Upper lobe of right lung (tissue), 1 donor: Measurements from ENCODE around the gene TNKS2. TPM values are rescaled to one million over a fixed set of nuclear protein-coding genes. Genes with fewer than 3 reads are reported as not detected.
A peak's percentile ranks its signal among the peaks of the same experiment; 100 is the strongest.

ENCODE experiments used
- ATAC-seq: fragments of 200-7000 bp; cut with Tn5 transposase; one replicate; pipeline ENCODE4 v1.9.1; 2020; ENCODE audit warnings: mild to moderate bottlenecking, moderate library complexity
- DNase-seq: peaks from one replicate; pipeline ENCODE4 v3.0.0-alpha.2; 2020
- H3K27ac ChIP-seq: fragments of 200-600 bp; one replicate; pipeline ENCODE4 v1.8.0; 2022
- H3K27me3 ChIP-seq: fragments of 200-600 bp; one replicate; pipeline ENCODE4 v1.8.0; 2022; ENCODE audit warnings: mild to moderate bottlenecking
- H3K36me3 ChIP-seq: fragments of 200-600 bp; one replicate; pipeline ENCODE4 v1.8.0; 2022
- H3K4me1 ChIP-seq: fragments of 200-600 bp; one replicate; pipeline ENCODE4 v1.8.0; 2022
- H3K4me3 ChIP-seq: fragments of 200-600 bp; one replicate; pipeline ENCODE4 v1.8.0; 2022; ENCODE audit warnings: mild to moderate bottlenecking
- H3K9me3 ChIP-seq: fragments of 200-600 bp; one replicate; pipeline ENCODE4 v1.8.0; 2022
- intact Hi-C: fragments of 100-400 bp; cut with DNase I; formaldehyde crosslinking; loops from one replicate; pipeline ENCODE4 v1.11.0; 2022
- total RNA-seq: library from RNA; stranded (reverse); fragmentation: NEBNext Ultra II Directional; extraction: Animal tissue kit (Norgen Biotek cat#: 25700); gene quantifications from one replicate; pipeline ENCODE4 v1.2.1, GENCODE V29; 2021
- TF ChIP-seq, protein P1 (sequence below): fragments of 200-600 bp; IDR thresholded peaks from one replicate; pipeline ENCODE4 v1.8.0; 2022; ENCODE audit warnings: antibody characterized with exemption
- donor health status: DM: no; HTN: yes; CAD: no; lungs with severe emphysema.

The TNKS2 gene
- total RNA-seq, 1 donor from 2014 or later, result 40.5 TPM

DNA sequence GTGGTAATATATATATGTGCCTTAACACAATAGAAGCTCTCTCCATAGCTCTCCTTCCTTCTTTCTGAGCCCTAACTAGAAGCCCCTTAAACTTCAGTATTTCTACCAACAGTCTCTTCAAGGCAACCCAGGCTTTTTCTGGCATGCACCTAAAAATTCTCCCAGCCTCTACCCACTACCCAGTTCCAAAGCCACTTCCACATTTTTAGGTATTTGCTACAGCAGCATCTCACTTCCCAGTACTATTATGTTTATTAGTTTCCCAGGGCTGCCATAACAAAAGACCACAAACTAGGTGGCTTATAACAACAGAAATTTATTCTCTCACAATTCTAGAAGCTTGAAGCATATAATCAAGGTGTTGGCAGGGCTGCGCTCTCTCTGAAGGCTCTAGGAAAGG, 15.7 kb upstream of the TNKS2 start:
- no peaks in the 10 kb centered on the region for H3K27me3 ChIP-seq
- no peaks in the 10 kb centered on the region for H3K4me1 ChIP-seq
- no peaks in the 10 kb centered on the region for H3K9me3 ChIP-seq
- intact Hi-C loops, result no loop called here
- no peak overlapping the region for H3K4me3 ChIP-seq
- no peak for ATAC-seq
- no peak overlapping the region for H3K27ac ChIP-seq
- TF ChIP-seq, protein P1, sequence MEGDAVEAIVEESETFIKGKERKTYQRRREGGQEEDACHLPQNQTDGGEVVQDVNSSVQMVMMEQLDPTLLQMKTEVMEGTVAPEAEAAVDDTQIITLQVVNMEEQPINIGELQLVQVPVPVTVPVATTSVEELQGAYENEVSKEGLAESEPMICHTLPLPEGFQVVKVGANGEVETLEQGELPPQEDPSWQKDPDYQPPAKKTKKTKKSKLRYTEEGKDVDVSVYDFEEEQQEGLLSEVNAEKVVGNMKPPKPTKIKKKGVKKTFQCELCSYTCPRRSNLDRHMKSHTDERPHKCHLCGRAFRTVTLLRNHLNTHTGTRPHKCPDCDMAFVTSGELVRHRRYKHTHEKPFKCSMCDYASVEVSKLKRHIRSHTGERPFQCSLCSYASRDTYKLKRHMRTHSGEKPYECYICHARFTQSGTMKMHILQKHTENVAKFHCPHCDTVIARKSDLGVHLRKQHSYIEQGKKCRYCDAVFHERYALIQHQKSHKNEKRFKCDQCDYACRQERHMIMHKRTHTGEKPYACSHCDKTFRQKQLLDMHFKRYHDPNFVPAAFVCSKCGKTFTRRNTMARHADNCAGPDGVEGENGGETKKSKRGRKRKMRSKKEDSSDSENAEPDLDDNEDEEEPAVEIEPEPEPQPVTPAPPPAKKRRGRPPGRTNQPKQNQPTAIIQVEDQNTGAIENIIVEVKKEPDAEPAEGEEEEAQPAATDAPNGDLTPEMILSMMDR, result no peak
- H3K36me3 ChIP-seq, result no peaks in the 10 kb centered on the region
- no peak for DNase-seq

DNA sequence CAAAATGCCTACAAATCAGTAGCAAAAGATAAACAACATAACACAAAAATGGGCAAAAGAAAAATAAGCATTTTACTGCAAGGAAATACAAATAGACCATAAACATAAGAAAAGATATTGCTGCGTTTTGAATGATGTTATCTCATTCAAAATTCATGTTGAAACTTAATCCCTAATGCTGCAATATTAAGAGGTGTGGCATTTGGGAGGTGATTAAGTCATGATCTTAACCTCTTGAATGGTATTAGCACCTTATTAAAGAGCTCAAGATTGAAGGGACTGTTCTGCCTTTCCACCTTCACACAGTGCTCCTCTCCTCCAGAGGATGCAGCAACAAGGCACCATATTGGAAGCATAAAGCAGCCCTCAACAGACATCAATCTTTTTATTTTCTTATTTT, 12.4 kb upstream of the TNKS2 start:
- H3K4me1 ChIP-seq, result no peaks in the 10 kb centered on the region
- H3K4me3 ChIP-seq, result no peak overlapping the region
- no peaks in the 10 kb centered on the region for H3K36me3 ChIP-seq
- H3K9me3 ChIP-seq, result no peaks in the 10 kb centered on the region
- ATAC-seq (no peak), DNase-seq (no peak)
- intact Hi-C loops, result no loop called here
- TF ChIP-seq, protein P1, result no peak
- no peak overlapping the region for H3K27ac ChIP-seq
- no peaks in the 10 kb centered on the region for H3K27me3 ChIP-seq

DNA sequence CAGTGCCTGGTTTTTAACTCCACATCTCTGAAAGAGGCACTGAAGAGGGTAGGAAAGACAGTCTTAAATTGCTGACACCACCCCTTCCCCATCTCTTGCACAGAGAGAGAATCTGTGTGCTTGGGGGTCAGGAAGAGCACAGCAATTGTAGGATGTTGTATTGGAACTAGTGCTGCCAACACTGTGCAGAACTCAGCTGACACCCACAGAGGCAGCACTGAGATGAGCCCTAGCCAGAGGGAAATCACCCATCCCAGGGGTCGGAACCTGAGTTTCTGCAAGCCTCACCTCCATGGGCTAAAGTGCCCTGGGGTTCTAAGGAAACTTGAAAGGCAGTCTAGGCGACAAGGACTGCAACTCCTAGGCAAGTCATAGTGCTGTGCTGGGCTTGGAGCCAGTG, 11.0 kb upstream of the TNKS2 start:
- Histone ChIP-seq H3K27ac (no peak overlapping the region), H3K27me3 (no peaks in the 10 kb centered on the region), H3K4me1 (no peaks in the 10 kb centered on the region), H3K9me3 (no peaks in the 10 kb centered on the region), H3K4me3 (no peak overlapping the region), H3K36me3 (no peaks in the 10 kb centered on the region)
- intact Hi-C loops, result no loop called here
- TF ChIP-seq, protein P1, result no peak
- DNase-seq (no peak), ATAC-seq (no peak)

DNA sequence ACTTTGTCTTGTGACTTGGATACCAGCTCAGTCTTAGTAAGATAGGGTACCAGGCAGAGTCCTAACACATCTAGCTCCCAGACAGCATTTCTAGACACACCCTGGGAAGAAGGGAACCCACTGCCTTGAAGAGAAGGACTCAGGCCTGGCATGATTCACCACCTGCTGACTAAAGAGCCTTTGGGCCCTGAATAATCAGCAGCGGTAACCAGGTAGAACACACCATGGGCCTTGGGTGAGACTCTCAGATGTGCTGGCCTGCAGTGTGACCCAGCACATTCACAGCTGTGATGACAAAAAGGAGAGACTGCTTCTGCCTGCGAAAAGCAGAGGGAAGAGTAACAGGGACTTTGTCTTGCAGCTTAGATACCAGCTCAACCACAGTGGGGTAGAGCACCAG, 10.4 kb upstream of the TNKS2 start:
- ATAC-seq, result no peak
- Histone ChIP-seq H3K27ac (no peak overlapping the region), H3K9me3 (no peaks in the 10 kb centered on the region), H3K4me1 (no peaks in the 10 kb centered on the region), H3K27me3 (no peaks in the 10 kb centered on the region), H3K36me3 (no peaks in the 10 kb centered on the region), H3K4me3 (no peak overlapping the region)
- TF ChIP-seq, protein P1, result no peak
- intact Hi-C loops, result no loop called here
- no peak for DNase-seq

DNA sequence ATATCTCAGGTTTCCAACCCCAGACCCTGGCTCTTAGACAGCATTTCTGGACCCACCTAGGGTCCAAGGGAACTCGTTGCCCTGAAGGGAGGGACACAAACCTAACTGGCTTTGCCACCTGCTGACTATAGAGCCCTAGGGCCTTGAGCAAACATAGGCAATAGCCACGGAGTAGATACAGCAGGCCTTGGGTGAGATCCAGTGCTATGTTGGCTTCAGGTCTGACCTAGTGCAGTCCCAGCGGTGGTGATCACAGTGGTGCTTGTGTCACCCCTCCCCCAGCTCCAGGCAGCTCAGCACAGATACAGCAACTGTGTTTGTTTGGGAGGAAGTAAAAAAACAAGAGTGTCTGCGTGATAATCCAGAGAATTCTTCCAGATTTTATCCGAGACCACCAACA, 9.7 kb upstream of the TNKS2 start:
- Histone ChIP-seq H3K27me3 (no peaks in the 10 kb centered on the region), H3K4me3 (no peak overlapping the region), H3K27ac (no peak overlapping the region), H3K9me3 (no peaks in the 10 kb centered on the region), H3K4me1 (no peaks in the 10 kb centered on the region), H3K36me3 (no peaks in the 10 kb centered on the region)
- TF ChIP-seq, protein P1, result no peak
- intact Hi-C loops, result no loop called here
- ATAC-seq, result no peak
- DNase-seq, result no peak

DNA sequence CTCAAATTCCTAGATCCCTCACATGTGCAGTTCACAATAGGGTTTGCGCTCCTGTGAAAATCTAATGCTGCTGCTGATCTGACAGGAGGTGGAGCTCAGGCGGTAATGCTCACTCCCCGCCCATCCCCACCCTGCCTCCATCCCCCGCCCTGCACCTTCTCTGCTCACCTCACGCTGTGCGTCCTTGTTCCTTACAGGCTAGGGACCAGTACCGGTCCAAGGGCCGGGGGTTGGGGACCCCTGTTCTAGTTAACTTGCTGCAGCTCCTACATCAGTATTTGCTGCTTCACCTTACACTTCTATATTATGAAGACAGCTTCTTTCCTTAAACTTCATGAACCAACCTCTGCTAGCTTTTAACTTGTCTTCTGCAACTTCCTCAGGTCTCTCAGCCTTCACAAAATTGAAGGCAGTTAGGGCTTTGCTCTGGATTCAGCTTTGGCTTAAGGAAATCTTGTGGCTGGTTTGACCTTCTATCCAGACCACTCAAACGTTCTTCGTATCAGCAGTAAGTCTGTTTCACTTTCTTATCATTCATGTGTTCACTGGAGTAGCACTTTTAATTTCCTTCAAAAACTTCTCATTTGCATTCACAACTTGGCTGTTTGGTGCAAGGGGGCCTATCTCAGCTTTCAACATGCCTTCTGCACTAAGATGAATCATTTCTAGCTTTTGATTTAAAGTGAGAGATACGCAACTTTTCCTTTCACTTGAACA, 1.7 kb upstream of the TNKS2 start:
- TF ChIP-seq, protein P1, result no peak
- no peaks in the 10 kb centered on the region for H3K9me3 ChIP-seq
- peaks cover 32% of the 10 kb centered on the region for H3K4me1 ChIP-seq
- peak; percentile 52 for ATAC-seq
- H3K27ac ChIP-seq, result peak overlapping the region; percentile 94
- peak; percentile 66 for DNase-seq
- peak overlapping the region; percentile 96 for H3K4me3 ChIP-seq
- no peaks in the 10 kb centered on the region for H3K27me3 ChIP-seq
- peaks cover under 1% of the 10 kb centered on the region for H3K36me3 ChIP-seq
- intact Hi-C loops, result no loop called here
